GM12873 (cell line): ENCODE data around the gene CDH4.

Experiments used
- CTCF ChIP-seq: IDR thresholded peaks from 2 replicates; pipeline ENCODE4 v1.5.1; 2012; ENCODE audit warnings: low read depth, mild to moderate bottlenecking, moderate library complexity, low read length, control low read depth; ENCODE audit not compliant: insufficient read depth; ENCODE audit errors: missing control alignments

CDH4 gene

DNA sequence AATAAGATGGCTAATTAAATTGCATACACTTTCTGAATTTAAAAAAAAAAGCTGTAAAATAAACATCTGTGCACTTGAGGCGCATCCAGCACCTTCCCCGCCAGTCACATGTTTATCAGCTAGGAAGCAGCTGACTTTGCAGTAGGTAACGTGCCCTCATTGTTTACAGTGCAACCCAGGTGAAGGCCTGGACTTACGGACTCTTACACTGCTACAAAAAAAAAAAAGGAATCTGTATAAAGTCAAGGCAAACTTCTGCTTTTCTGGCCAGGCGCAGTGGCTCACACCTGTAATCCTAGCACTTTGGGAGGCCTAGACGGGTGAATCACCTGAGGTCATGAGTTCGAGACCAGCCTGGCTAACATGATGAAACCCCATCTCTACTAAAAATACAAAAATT is 327.8 kb downstream of the CDH4 start:
- TF ChIP-seq CTCF = no peak

- no peak for TF ChIP-seq CTCF
Measured at GRCh38 chr20:61580958-61581824, 329.1 kb downstream of the CDH4 start.

DNA sequence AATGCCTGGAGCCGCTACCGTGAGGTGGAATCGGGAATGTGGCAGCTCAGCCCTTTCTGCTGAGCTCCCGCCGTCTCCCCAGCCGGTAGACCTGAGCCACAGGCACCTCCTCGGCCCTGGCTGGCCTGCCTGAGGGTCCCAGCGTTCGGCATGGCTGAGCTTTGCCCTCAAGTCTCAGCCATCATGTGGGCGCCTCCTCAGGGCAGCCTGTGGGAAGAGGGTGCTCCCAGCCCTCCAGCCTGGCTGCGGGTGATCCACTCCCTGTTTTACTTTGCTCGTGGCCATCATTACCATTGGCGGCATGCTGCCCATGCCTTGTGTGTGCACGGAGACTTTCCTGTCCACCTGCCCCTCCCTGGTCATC is 329.7 kb downstream of the CDH4 start:
- TF ChIP-seq CTCF = no peak

- TF ChIP-seq CTCF = no peak
Measured at GRCh38 chr20:61582196-61582923, 330.3 kb downstream of the CDH4 start.

- TF ChIP-seq CTCF = no peak
Measured at GRCh38 chr20:61583356-61583755, 331.3 kb downstream of the CDH4 start.

DNA sequence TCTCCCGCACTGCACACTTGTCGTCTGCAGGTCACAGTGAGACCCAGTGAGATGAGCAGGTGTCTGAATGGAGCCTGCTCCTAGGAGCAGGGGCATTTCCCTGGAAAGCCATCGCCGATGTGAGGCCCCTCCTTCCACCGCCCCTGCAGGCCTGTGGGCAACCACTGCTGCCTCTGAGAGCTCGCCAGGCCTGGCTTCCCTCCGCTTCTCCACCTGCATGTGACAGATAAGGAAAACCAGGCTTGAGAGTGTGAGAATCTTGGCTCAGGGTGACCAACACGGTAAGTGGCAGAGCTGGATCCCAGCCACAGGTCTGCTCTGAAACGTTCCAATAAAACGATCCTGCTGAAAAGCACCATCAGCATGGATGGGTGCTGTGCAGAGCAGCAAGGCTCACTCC is 332.8 kb downstream of the CDH4 start:
- no peak for TF ChIP-seq CTCF

DNA sequence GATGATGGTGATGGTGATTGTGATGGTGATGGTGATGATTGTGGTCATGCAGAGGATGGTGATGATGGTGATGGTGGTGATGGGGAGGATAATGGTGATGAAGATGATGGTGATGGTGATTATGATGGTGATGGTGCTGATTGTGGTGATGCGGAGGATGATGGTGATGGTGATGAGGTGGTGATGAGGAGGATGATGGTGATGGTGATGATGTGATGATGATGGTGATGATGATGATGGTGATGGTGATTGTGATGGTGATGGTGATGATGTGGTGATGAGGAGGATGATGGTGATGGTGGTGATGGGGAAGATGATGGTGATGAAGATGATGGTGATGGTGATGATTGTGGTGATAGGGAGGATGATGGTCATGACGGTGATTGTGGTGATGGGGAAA is 333.7 kb downstream of the CDH4 start:
- no peak for TF ChIP-seq CTCF
